HCT116 (cell line): ENCODE results near the gene ZDHHC21.

Source experiments
- CTCF ChIP-seq, 3 experiments: fragments of 200-600 bp in 1 of 3; sonication (generic) in 1 of 3; IDR thresholded peaks in 2 of 3; conservative IDR thresholded peaks in 1 of 3; 2 replicates each; pipeline ENCODE4 v1.5.1; 2012 to 2017; ENCODE audit warnings: low read depth in 2 of 3, low read length in 2 of 3, antibody characterized with exemption in 1 of 3, borderline replicate concordance in 1 of 3, control low read depth in 1 of 3, mild to moderate bottlenecking in 1 of 3, mixed read lengths in 1 of 3, mixed run types in 1 of 3, moderate library complexity in 1 of 3; ENCODE audit not compliant: insufficient read depth in 1 of 3
- EZH2phosphoT487 ChIP-seq: fragments of 200-600 bp; IDR thresholded peaks from 2 replicates; pipeline ENCODE4 v1.6.1; 2018; ENCODE audit warnings: antibody characterized with exemption, borderline replicate concordance
- POLR2AphosphoS5 ChIP-seq: IDR thresholded peaks from 2 replicates; pipeline ENCODE4 v1.6.1; 2011; ENCODE audit warnings: mild to moderate bottlenecking, low read depth, low read length, moderate library complexity
- RAD21 ChIP-seq: IDR thresholded peaks from 2 replicates; pipeline ENCODE4 v1.6.1; 2012; ENCODE audit warnings: low read depth, mild to moderate bottlenecking
- SP1 ChIP-seq: IDR thresholded peaks from 2 replicates; pipeline ENCODE4 v1.6.1; 2012; ENCODE audit warnings: low read depth

- TF ChIP-seq RAD21 (no peak), SP1 (no peak), POLR2AphosphoS5 (no peak), CTCF (IDR thresholded peaks at IDR 0.05 in 2 of 3, conservative IDR thresholded peaks at IDR 0.05 in 1 of 3; ENCODE audit: borderline replicate concordance in 1 of 3, insufficient read depth in 1 of 3, low read depth in 2 of 3, low read length in 2 of 3) (no peak), EZH2phosphoT487 (no peak)
Observed at GRCh38 chr9:14650596-14650995, 42.6 kb downstream of the ZDHHC21 start.
